H7 (cell line): ENCODE results near the gene XAGE1A. TPM values are rescaled to one million over a fixed set of nuclear protein-coding genes. Genes with fewer than 3 reads are reported as not detected.
"Not testable (repeated sequence)": the region's sequence is repeated elsewhere in the genome, so short reads cannot be mapped to it uniquely, and the experiment has no call there.

Experiments
- DNase-seq: peaks from one replicate; pipeline ENCODE4 v3.0.0; 2012
- H3K27me3 ChIP-seq: 2 replicates; pipeline ENCODE4 v1.6.0; 2011; ENCODE audit warnings: mild to moderate bottlenecking, low read length; ENCODE audit not compliant: control insufficient read depth, insufficient read depth
- H3K36me3 ChIP-seq: replicated peaks from 2 replicates; pipeline ENCODE4 v1.5.1; 2011; ENCODE audit warnings: low read length; ENCODE audit not compliant: control insufficient read depth, insufficient read depth
- H3K4me3 ChIP-seq: 2 replicates; pipeline ENCODE4 v1.5.1; 2011; ENCODE audit warnings: low read depth, mild to moderate bottlenecking, control low read depth, low read length, moderate library complexity; ENCODE audit not compliant: insufficient read depth
- total RNA-seq: library from RNA; depleted of rRNA; stranded (reverse); fragments of >200 nt; shearing (Covaris generic); gene quantifications from 2 replicates; pipeline ENCODE4 v1.2.3, GENCODE V29; 2014; rRNA removed

XAGE1A gene
- total RNA-seq: not detected in 2 replicates

GRCh38 chrX:52495545-52496418, at the start of gene XAGE1A:
Gene XAGE1A, plus strand, starts transcription at chrX:52495808. Its CDS starts 1,554 bp downstream, at chrX:52497362.
- not testable (repeated sequence) for H3K36me3 ChIP-seq, DNase-seq

GRCh38 chrX:52452031-52452430, 43.6 kb upstream of the XAGE1A start:
- not testable (repeated sequence) for H3K27me3 ChIP-seq, H3K4me3 ChIP-seq, H3K36me3 ChIP-seq, DNase-seq

More at GRCh38 chrX:52495545-52496418, at the start of gene XAGE1A:
- H3K4me3 ChIP-seq, H3K27me3 ChIP-seq: not testable (repeated sequence)

- H3K36me3 ChIP-seq, H3K27me3 ChIP-seq, H3K4me3 ChIP-seq: not testable (repeated sequence)
Observed at GRCh38 chrX:52471301-52471700, 24.3 kb upstream of the XAGE1A start.

GRCh38 chrX:52496419-52496772, 788 bp downstream of the XAGE1A start:
- H3K27me3 ChIP-seq, H3K36me3 ChIP-seq, H3K4me3 ChIP-seq, DNase-seq: not testable (repeated sequence)

More at GRCh38 chrX:52471301-52471700, 24.3 kb upstream of the XAGE1A start:
- not testable (repeated sequence) for DNase-seq

- H3K36me3 ChIP-seq, H3K27me3 ChIP-seq, H3K4me3 ChIP-seq, DNase-seq: not testable (repeated sequence)
Observed at GRCh38 chrX:52501362-52501761, 5.8 kb downstream of the XAGE1A start.

GRCh38 chrX:52504551-52504950, 8.9 kb downstream of the XAGE1A start:
- Histone ChIP-seq H3K4me3 (no peak overlapping the region), H3K27me3 (no peaks in the 10 kb centered on the region), H3K36me3 (no peaks in the 10 kb centered on the region)
- no peak for DNase-seq

- Histone ChIP-seq H3K36me3 (no peaks in the 10 kb centered on the region), H3K4me3 (no peak overlapping the region), H3K27me3 (no peaks in the 10 kb centered on the region)
- DNase-seq: no peak
Observed at GRCh38 chrX:52507331-52507730, 11.7 kb downstream of the XAGE1A start.

GRCh38 chrX:52509916-52510315, 14.3 kb downstream of the XAGE1A start:
- Histone ChIP-seq H3K36me3 (no peaks in the 10 kb centered on the region), H3K27me3 (no peaks in the 10 kb centered on the region), H3K4me3 (no peak overlapping the region)
- DNase-seq: no peak

- not testable (repeated sequence) for H3K36me3 ChIP-seq, DNase-seq, H3K4me3 ChIP-seq, H3K27me3 ChIP-seq
Observed at GRCh38 chrX:52511126-52511525, 15.5 kb downstream of the XAGE1A start.

GRCh38 chrX:52516110-52516986, 20.7 kb downstream of the XAGE1A start:
- H3K4me3 ChIP-seq, H3K36me3 ChIP-seq, DNase-seq, H3K27me3 ChIP-seq: not testable (repeated sequence)

GRCh38 chrX:52516987-52517325, 21.3 kb downstream of the XAGE1A start, which contains the start of gene XAGE1B:
Gene XAGE1B, minus strand, starts transcription at chrX:52517063. Its CDS starts 1,536 bp downstream, at chrX:52515527.
- H3K4me3 ChIP-seq, H3K36me3 ChIP-seq, DNase-seq, H3K27me3 ChIP-seq: not testable (repeated sequence)

GRCh38 chrX:52541051-52541450, 45.4 kb downstream of the XAGE1A start:
- not testable (repeated sequence) for H3K27me3 ChIP-seq, DNase-seq, H3K36me3 ChIP-seq, H3K4me3 ChIP-seq

GRCh38 chrX:52542311-52542710, 46.7 kb downstream of the XAGE1A start:
- DNase-seq: no peak
- no peaks in the 10 kb centered on the region for H3K27me3 ChIP-seq
- no peak overlapping the region for H3K4me3 ChIP-seq
- H3K36me3 ChIP-seq: no peaks in the 10 kb centered on the region

GRCh38 chrX:52544147-52544840, 48.7 kb downstream of the XAGE1A start:
- no peak for DNase-seq
- Histone ChIP-seq H3K36me3 (no peaks in the 10 kb centered on the region), H3K4me3 (no peak overlapping the region), H3K27me3 (no peaks in the 10 kb centered on the region)
